Measurements from ENCODE around the gene BCAS4.

BCAS4 gene

DNA sequence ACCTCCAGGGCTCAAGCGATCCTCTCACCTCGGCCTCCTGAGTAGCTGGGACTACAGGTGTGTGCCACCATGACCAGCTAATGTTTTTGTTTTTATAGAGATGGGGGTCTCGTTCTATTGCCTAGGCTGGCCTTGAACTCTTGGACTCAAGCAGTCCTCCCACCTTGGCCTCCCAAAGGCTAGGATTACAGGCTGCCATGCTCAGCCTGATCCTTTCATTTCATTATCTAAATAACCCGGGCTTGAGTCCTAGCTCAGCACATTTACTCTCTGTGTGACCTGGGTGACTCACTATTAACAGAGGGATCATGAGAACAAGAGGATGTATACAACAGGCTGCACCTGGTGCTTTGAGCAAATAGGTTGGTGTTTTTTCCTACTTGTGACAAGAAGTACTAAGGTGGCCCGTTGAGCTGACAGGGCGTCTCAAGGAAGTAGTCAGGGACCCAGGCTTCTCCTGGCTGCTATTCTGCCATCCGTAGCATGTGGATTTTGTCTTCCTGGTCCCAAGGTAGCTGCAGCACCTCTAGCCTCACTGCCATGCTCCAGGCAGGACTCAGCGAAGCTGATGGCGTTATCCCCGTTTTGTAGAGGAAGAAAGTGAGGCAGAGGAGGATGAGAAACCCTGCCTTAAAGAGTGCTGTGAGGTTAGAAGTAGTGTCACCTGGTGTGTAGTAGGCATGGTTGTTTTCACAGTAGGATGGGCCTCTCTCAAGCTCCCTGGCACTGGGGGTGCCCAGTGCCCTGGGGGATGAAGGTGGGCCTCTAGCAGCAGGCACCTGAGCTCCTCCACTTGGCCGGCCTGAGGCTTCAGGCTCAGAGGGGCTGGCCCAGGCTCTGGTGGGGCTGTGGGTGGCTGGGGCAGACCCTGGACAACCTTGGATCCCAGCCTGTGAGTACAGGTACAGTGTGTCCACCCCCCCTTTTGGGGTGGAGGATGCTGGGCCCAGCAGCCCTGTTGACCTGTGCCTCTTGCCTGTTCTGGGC lies 73.9 kb downstream of the BCAS4 start:
- TF ChIP-seq GATA2 (IDR thresholded peaks at IDR 0.05; ENCODE audit: low read depth, low read length), result no peak
- no peak for TF ChIP-seq GATA3 (IDR thresholded peaks at IDR 0.05; ENCODE audit: low read depth, low read length)

DNA sequence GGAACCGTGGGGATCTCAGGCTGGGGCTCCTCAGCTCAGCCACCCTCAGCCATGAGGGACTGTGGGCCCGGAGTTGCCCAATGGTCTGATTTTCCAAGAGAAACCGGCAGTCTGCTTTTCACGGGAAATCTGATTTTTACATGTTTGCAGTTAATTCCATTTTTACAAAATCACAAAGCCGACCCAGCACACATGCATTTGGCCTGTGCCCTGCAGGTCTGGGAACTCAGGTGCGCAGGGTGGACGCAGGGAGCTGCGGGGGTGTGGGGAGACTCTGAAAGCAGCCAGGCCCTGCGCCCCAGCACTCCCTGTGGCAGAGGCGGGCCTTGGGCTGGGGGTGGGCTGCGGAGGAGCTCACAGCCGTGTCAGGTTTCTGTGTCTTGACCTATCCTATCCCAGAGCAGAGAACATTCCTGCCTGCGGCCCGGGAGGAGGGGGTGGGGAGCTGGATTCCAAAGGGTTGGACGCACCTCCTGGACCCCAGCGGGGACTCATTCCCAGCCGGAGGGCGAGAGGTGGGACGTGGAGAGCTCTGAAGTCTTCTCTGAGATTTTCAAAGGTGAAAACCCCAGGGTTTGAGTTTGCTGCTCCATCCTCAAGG lies 75.8 kb downstream of the BCAS4 start:
- TF ChIP-seq GATA3 (IDR thresholded peaks at IDR 0.05; ENCODE audit: low read depth, low read length) (no peak), GATA2 (IDR thresholded peaks at IDR 0.05; ENCODE audit: low read depth, low read length) (no peak)

DNA sequence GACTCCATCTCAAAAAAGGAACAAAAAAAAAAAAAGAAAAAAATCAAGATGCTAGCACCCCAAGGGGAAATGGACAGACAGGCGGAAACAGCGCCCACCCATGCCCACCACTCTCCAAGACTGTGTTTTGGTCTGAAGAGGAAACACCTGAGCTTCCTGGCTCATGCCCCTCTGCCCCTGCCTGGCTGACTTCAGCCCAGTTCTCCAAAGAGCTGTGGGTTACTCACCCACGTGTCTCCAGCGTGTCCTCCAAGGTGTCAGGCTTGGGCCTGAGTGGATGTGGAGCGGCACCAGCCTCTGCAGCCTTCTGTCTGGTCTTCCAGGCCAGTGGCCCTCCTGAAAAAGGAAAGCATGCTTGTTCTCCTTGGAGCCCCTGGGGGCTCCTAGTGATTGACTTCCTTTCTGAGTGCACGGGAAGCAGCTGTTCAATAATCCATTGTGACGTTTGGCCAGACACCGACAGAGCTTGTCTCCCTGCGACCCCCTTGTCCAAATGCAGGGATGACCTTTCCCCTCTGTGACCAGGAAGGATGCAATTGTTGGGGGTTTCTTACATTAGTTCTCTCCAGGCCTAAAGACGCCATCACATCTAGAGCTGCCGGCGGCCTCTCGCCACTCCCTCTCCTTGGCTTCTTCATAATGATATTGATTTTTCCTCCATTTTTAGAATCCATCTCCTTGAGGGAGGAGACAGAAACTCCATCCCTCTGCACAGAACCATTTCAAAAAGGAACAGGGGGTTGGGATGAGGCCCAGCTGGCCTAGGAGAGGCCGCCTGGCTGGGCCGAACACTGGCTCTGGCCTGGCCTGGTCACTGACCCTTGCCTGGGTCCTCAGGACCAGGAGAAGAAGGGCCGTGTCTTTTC lies 77.9 kb downstream of the BCAS4 start:
- TF ChIP-seq GATA3 (IDR thresholded peaks at IDR 0.05; ENCODE audit: low read depth, low read length), result no peak
- no peak for TF ChIP-seq GATA2 (IDR thresholded peaks at IDR 0.05; ENCODE audit: low read depth, low read length)

DNA sequence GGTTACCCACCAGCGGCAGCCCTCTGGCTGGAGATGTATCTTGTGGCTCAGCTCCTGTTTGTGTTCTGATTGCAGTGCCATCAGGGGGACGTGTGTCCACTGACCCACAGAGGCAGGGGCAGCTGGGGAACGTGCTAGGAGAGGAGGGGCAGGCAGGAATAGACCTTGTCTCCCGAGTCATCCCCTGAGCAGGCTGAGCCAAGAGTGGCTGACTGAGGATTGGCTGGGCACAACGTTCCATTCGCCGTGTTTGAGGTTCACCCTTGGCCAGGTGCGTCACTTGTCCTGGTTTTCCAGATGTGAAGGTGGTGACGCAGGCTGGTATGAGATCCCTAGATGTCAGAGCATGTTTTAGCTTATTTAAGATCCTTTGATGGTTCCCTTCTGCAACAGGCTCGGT lies 78.7 kb downstream of the BCAS4 start:
- TF ChIP-seq GATA2 (IDR thresholded peaks at IDR 0.05; ENCODE audit: low read depth, low read length), result no peak
- no peak for TF ChIP-seq GATA3 (IDR thresholded peaks at IDR 0.05; ENCODE audit: low read depth, low read length)

DNA sequence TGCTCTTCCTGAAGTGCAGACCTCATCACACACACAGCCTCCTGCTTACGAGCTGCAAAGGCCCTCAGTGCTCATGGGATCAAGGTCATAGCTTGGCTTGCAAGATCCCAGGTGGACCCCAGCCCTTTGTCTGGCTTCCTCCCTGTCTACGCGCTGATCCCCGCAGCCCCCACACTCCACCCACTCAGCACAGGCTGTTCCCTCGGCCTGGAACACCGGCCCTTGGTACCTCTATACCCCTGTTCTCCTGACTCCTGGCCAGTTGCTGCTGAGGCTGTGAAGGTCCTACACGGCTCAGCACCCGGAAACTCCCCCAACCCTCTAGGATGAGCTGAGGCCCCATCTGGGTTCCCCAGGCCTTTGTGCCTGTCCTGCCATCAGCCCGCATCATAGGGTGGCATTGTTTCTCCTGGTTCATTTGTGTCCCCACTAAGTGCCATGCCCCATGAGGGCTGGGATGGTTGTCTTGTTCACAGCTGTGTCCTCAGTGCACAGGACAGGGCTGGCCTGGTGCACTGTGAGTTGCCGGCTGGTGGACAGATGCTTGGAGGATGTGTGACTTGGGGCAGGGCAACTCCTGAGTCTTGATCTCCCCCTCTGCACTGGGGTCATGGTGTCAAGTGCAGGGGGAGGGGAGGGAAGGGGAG lies 79.4 kb downstream of the BCAS4 start:
- TF ChIP-seq GATA2 (IDR thresholded peaks at IDR 0.05; ENCODE audit: low read depth, low read length) (no peak), GATA3 (IDR thresholded peaks at IDR 0.05; ENCODE audit: low read depth, low read length) (no peak)

DNA sequence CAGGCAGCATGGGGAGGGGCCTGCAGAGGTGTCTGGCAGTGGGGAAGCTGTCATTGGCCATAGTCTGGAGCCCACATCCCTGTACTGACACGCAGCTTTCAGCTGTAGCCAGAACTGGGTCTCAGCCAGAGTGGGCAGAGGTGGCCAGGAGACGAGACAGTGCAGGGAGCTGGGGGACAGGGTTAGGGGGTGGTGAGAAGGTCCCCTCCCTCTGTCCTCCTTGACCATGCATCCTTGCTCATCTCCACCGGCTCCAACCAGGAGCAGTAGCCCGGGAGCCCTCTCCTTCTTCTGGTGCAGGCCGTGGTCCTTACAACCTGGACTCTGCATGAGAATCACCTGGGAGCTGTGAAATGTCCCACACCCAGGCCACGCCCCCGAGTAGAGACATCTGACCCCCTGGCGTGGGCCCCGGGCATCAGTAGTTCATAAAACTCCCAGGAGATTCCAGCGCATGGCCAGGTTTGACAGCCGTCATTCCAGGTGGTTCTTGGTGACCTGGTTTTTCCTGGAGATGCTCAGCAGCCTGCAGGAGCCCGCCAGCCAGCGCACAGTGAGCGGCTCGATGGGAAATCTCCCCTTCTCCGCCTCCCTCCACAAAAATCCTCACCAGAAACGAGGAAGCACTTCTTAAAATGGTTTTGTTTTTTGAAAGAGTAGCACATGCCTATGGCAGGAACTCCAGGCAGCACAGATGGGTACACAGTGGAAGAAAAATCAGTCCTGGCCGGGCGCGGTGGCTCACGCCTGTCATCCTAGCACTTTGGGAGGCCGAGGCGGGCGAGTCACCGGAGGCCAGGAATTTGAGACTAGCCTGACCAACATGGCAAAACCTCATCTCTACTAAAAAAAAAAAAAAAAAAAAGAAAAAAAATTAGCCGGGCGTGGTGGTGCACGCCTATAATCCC lies 80.2 kb downstream of the BCAS4 start:
- TF ChIP-seq GATA2 (IDR thresholded peaks at IDR 0.05; ENCODE audit: low read depth, low read length) (no peak), GATA3 (IDR thresholded peaks at IDR 0.05; ENCODE audit: low read depth, low read length) (no peak)

DNA sequence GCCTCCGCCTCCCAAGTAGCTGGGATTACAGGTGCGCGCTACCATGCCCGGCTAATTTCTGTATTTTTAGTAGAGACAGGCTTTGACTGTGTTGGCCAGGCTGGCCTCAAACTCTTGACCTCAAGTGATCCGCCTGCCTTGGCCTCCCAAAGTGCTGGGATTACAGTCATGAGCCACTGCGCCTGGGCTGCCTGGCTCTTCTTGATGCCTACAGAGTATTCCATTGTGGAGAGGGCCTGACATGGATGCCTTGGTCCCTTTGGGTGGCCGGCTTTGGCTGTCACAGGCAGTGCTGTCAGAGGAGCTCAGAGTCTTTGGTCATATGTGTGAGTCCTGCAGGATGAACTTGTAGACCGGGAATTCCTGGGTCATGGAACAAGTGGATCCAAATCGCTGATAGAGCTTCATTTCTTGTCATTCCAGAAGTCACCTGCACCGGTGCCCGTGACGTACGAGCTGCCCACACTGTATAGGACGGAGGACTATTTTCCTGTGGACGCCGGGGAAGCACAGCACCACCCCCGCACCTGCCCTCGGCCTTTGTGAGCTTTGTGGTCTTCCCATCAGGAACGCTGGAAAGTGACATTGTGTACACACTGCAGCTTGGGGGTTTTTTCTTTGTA lies 81.3 kb downstream of the BCAS4 start:
- TF ChIP-seq GATA3 (IDR thresholded peaks at IDR 0.05; ENCODE audit: low read depth, low read length) (no peak), GATA2 (IDR thresholded peaks at IDR 0.05; ENCODE audit: low read depth, low read length) (no peak)

DNA sequence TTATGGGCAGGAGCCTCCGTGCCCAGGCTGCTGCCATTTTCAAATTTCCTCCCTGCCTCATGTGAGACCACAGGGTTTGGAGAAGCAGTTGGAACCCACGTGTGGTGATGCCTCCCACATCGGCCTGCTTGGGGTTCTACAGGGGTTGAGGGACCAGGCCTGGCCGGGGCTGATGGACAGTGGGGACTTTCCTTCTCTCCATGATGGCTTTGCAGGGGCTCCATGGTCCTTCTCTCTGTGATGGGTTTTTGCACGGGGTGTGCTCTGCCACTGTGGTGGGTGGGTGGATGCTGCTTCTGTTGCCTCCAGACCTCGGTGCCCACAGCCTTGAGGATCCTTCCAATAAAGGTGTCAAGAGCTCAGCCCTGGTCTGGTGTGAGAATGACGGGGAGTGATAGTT lies 82.0 kb downstream of the BCAS4 start:
- TF ChIP-seq GATA2 (IDR thresholded peaks at IDR 0.05; ENCODE audit: low read depth, low read length) (no peak), GATA3 (IDR thresholded peaks at IDR 0.05; ENCODE audit: low read depth, low read length) (no peak)

DNA sequence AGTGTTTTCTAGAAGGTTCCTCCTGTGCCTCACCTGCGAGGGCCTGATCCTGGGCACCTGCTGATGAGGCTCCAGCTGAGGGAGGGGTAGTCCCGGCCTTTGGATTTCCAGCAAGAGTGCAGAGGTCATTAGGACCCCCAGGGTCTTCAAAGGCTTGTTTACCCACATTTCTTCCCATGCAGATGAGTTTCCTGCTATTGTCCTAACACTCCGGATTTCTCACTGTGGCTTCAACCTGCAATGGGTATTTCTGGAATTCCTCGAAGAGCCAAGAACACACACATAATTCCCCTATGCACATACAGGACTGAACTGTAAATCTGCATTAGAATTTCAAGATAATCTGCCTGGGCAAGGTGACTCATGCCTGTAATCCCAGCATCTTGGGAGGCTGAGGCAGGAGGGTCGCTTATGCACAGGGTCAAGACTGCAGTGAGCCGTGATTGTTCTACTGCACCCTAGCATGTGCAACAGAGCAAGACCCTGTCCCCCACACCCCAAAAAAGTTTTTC lies 82.4 kb downstream of the BCAS4 start:
- TF ChIP-seq GATA2 (IDR thresholded peaks at IDR 0.05; ENCODE audit: low read depth, low read length) (no peak), GATA3 (IDR thresholded peaks at IDR 0.05; ENCODE audit: low read depth, low read length) (no peak)

DNA sequence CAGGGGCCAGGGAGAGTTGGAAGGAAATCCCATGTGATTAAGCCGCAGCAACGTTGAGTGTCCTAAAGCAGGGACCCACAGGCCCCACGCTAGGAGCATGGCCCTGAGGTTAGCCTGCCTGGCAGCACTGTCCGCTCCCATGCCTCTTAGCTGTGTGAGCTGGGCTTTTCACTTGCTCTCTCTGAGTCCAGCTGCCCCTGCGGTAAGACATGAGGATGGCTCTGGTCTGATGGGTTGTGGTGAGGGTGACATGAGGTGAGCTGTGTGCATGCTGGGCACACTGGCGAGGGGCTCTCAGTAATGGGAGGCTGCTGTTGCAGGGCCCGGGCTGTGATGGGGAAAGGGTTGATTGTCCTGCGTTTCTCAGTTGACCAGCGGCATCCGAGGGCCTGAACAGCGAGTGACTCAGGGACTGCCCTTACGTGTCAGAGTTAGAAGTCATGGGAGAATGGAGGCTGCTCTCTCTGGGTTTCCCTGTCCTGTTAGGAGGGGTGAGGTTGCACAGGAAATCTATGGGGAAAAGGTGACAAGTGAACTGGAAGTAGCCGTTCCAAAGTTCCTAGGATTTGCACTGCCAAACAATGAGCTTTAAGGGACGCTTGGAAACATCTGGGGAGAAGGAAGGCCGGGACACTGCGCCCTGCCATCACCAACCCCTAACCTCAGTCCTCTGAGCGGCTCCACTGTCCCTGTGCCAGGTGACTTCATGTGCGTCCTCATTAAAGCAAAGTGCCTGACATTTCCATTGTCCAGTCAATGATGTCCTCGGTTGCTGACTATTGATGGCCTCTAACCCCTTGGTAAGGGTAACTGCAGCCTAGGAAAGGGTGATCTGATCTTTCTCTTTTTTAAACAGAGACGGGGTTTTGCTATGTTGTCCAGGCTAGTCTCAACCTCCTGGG lies 85.0 kb downstream of the BCAS4 start:
- TF ChIP-seq GATA3 (IDR thresholded peaks at IDR 0.05; ENCODE audit: low read depth, low read length) (no peak), GATA2 (IDR thresholded peaks at IDR 0.05; ENCODE audit: low read depth, low read length) (no peak)

DNA sequence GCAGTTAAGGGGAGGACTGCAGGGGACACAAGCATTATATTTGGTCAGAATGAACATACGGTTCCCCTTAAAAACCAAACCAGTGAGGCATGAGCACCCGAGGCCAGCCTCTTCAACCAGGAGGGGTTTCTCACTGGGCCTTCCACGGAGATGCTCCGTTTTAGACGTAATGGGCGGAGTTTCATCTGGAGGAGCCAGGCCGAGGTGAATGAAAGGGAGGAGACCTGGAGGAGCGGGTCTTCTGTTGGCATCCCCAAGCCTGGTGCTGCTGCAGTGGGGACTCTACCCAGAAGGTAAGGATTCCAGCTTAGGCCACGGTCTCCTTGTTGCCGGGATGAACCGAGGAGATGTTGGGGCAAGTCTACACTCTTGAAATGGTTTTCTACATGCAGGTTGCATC lies 89.0 kb downstream of the BCAS4 start:
- TF ChIP-seq GATA3 (IDR thresholded peaks at IDR 0.05; ENCODE audit: low read depth, low read length) (no peak), GATA2 (IDR thresholded peaks at IDR 0.05; ENCODE audit: low read depth, low read length) (no peak)
